ENCODE measurements around the gene UCP3. TPM values are rescaled to one million over a fixed set of nuclear protein-coding genes. Genes with fewer than 3 reads are reported as not detected.

The UCP3 gene
- polyA plus RNA-seq, 1 donor (not counting 4 experiments of a cell fraction or from before 2014, with no cell fraction given) = 0.52 TPM

DNA sequence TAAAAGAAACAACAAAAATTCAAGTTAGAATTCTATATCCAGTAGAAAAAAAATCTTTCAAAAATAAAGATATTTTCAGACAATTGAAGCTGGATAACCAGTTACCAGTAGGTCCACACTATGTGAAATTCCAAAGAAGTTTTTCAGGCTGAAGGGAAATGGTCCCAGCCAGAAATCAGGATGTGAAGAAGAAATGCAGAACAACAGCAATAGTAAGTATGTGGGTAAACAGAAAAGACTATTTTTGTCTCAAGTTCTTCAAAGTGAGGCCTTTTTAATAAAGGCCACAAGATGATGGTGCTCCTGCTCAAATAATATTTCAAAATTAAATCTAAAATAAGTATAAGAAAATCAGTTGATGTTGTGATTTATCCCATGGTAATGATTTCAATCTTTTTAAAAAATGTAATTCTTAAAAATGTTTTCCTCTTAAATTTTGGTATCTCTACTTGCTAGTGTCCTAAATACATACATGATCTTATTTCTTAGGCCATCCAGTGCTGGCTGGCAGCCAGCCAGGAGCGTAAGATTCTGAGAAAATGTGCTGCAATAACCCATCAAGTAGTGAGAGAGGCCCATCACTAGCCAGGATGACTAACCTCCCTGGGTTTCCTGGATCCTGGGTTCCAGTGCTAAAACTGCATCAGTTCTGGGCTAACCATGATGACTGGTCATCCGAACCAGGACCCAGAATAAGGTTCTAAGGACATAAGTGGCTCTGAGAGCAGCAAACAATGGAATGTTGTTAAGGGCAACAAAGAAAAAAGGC is 15.6 kb upstream of the UCP3 start:
- Histone ChIP-seq H3K9me1 (ENCODE audit: control insufficient read depth, extremely low read depth, insufficient read depth, low read length) (no peaks in the 10 kb centered on the region), H3K36me3 (ENCODE audit: control insufficient read depth in 2 of 2, extremely low read depth in 1 of 2, insufficient read depth in 2 of 2, low read length in 2 of 2) (peaks cover 3 to 5% of the 10 kb centered on the region in 2 experiments), H4K20me1 (ENCODE audit: control insufficient read depth, extremely low read depth, insufficient read depth, low read length) (peaks cover 2% of the 10 kb centered on the region), H3K4me1 (ENCODE audit: control insufficient read depth, extremely low read depth, insufficient read depth, low read length) (peaks cover 17% of the 10 kb centered on the region), H2AFZ (ENCODE audit: control insufficient read depth, low read length) (no peak overlapping the region), H3K27ac (ENCODE audit: control insufficient read depth, insufficient read depth, low read length) (no peak overlapping the region), H3K79me2 (ENCODE audit: control insufficient read depth, insufficient read depth, low read length) (no peaks in the 10 kb centered on the region), H3K9ac (ENCODE audit: control insufficient read depth, extremely low read depth, insufficient read depth, low read length) (no peak overlapping the region), H3K9me3 (ENCODE audit: control insufficient read depth, low read depth, low read length) (no peaks in the 10 kb centered on the region), H3K27me3 (ENCODE audit: control insufficient read depth, extremely low read depth, insufficient read depth, low read length) (no peaks in the 10 kb centered on the region), H3K4me2 (ENCODE audit: control insufficient read depth, extremely low read depth, insufficient read depth, low read depth, low read length) (no peak overlapping the region), H3K4me3 (ENCODE audit: control insufficient read depth in 2 of 3, extremely low read depth in 1 of 3, insufficient read depth in 2 of 3, low read depth in 1 of 3, low read length in 3 of 3) (no peak overlapping the region)
- TF ChIP-seq EZH2 (IDR thresholded peaks at IDR 0.05; ENCODE audit: low read length) = no peak
- TF ChIP-seq, protein P1, sequence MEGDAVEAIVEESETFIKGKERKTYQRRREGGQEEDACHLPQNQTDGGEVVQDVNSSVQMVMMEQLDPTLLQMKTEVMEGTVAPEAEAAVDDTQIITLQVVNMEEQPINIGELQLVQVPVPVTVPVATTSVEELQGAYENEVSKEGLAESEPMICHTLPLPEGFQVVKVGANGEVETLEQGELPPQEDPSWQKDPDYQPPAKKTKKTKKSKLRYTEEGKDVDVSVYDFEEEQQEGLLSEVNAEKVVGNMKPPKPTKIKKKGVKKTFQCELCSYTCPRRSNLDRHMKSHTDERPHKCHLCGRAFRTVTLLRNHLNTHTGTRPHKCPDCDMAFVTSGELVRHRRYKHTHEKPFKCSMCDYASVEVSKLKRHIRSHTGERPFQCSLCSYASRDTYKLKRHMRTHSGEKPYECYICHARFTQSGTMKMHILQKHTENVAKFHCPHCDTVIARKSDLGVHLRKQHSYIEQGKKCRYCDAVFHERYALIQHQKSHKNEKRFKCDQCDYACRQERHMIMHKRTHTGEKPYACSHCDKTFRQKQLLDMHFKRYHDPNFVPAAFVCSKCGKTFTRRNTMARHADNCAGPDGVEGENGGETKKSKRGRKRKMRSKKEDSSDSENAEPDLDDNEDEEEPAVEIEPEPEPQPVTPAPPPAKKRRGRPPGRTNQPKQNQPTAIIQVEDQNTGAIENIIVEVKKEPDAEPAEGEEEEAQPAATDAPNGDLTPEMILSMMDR (optimal IDR thresholded peaks at IDR 0.05 in 1 of 3, IDR thresholded peaks at IDR 0.05 in 1 of 3, conservative IDR thresholded peaks at IDR 0.05 in 1 of 3; ENCODE audit: extremely low read depth in 1 of 3, insufficient read depth in 2 of 3, low read length in 3 of 3) = no peak
- DNase-seq (ENCODE audit: low read depth, low spot score) (no peak), FAIRE-seq (no peak)
- dilution Hi-C loops (cut with MboI; ENCODE audit: extremely low pct_ligation_motif_present, low sequenced_read_pairs) = no loop called here

GRCh38 chr11:74023276-74023675 is 14.4 kb upstream of the UCP3 start:
- no peak overlapping the region for H3K4me2 ChIP-seq (ENCODE audit: control insufficient read depth, extremely low read depth, insufficient read depth, low read depth, low read length)
- no peaks in the 10 kb centered on the region for H3K27me3 ChIP-seq (ENCODE audit: control insufficient read depth, extremely low read depth, insufficient read depth, low read length)
- H4K20me1 ChIP-seq (ENCODE audit: control insufficient read depth, extremely low read depth, insufficient read depth, low read length) = peaks cover 2% of the 10 kb centered on the region
- H3K79me2 ChIP-seq (ENCODE audit: control insufficient read depth, insufficient read depth, low read length) = no peaks in the 10 kb centered on the region
- no peak overlapping the region for H3K9ac ChIP-seq (ENCODE audit: control insufficient read depth, extremely low read depth, insufficient read depth, low read length)
- TF ChIP-seq EZH2 (IDR thresholded peaks at IDR 0.05; ENCODE audit: low read length) = no peak
- TF ChIP-seq, protein P1 (optimal IDR thresholded peaks at IDR 0.05 in 1 of 3, IDR thresholded peaks at IDR 0.05 in 1 of 3, conservative IDR thresholded peaks at IDR 0.05 in 1 of 3; ENCODE audit: extremely low read depth in 1 of 3, insufficient read depth in 2 of 3, low read length in 3 of 3) = no peak
- H2AFZ ChIP-seq (ENCODE audit: control insufficient read depth, low read length) = no peak overlapping the region
- no peak for DNase-seq (ENCODE audit: low read depth, low spot score)
- H3K36me3 ChIP-seq (ENCODE audit: control insufficient read depth in 2 of 2, extremely low read depth in 1 of 2, insufficient read depth in 2 of 2, low read length in 2 of 2) = peaks cover 0 to 4% of the 10 kb centered on the region in 2 experiments
- H3K9me1 ChIP-seq (ENCODE audit: control insufficient read depth, extremely low read depth, insufficient read depth, low read length) = no peaks in the 10 kb centered on the region
- H3K9me3 ChIP-seq (ENCODE audit: control insufficient read depth, low read depth, low read length) = no peaks in the 10 kb centered on the region
- H3K27ac ChIP-seq (ENCODE audit: control insufficient read depth, insufficient read depth, low read length) = no peak overlapping the region
- H3K4me3 ChIP-seq (ENCODE audit: control insufficient read depth in 2 of 3, extremely low read depth in 1 of 3, insufficient read depth in 2 of 3, low read depth in 1 of 3, low read length in 3 of 3) = no peak overlapping the region
- peaks cover 17% of the 10 kb centered on the region for H3K4me1 ChIP-seq (ENCODE audit: control insufficient read depth, extremely low read depth, insufficient read depth, low read length)
- no peak for FAIRE-seq
- dilution Hi-C loops (cut with MboI; ENCODE audit: extremely low pct_ligation_motif_present, low sequenced_read_pairs) = no loop called here

All from keratinocyte (primary cell).